Tibial nerve (tissue), 4 donors: ENCODE data around the gene TBC1D16. TPM values are rescaled to one million over a fixed set of nuclear protein-coding genes. Genes with fewer than 3 reads are reported as not detected.

Experiments
- DNase-seq, 2 donors: peaks; one replicate each; pipeline ENCODE4 v3.0.0-alpha.2; 2019; ENCODE audit warnings: low spot score in 2 of 2
- H3K27ac ChIP-seq, 4 donors: fragments of 200-600 bp; sonication (generic) in 3 of 4; one replicate each; pipeline ENCODE4 v1.5.1; 2017 to 2019; ENCODE audit warnings: mild to moderate bottlenecking in 1 of 4
- H3K27me3 ChIP-seq, 2 donors: fragments of 200-600 bp; sonication (generic) in 1 of 2; one replicate each; pipeline versions ENCODE4 v1.5.1 to v1.6.0; 2017 to 2019
- H3K36me3 ChIP-seq, 3 donors: fragments of 200-600 bp; sonication (generic); one replicate each; pipeline ENCODE4 v1.5.1; 2018 to 2019
- H3K4me1 ChIP-seq, 4 donors: fragments of 200-600 bp; sonication (generic) in 3 of 4; one replicate each; pipeline ENCODE4 v1.5.1; 2017 to 2019
- H3K4me3 ChIP-seq, 4 donors: fragments of 200-600 bp; sonication (generic) in 3 of 4; one replicate each; pipeline ENCODE4 v1.5.1; 2017 to 2019; ENCODE audit warnings: mild to moderate bottlenecking in 1 of 4, moderate library complexity in 1 of 4
- H3K9me3 ChIP-seq, 4 donors: fragments of 200-600 bp; sonication (generic) in 3 of 4; one replicate each; pipeline ENCODE4 v1.5.1; 2017 to 2019
- CTCF ChIP-seq, 5 experiments: fragments of 200-600 bp in 3 of 5; fragments of 450-650 bp in 2 of 5; sonication (generic) in 3 of 5; IDR thresholded peaks; one replicate each; pipeline ENCODE4 v1.5.1; 2016 to 2019; ENCODE audit warnings: antibody characterized with exemption in 5 of 5, mild to moderate bottlenecking in 3 of 5, moderate library complexity in 2 of 5
- EP300 ChIP-seq, 2 donors: sonication (generic); formaldehyde crosslinking; IDR thresholded peaks; one replicate each; pipeline ENCODE4 v1.6.1; 2017; ENCODE audit warnings: antibody characterized with exemption in 2 of 2, mild to moderate bottlenecking in 1 of 2
- POLR2A ChIP-seq, 2 donors: fragments of 450-650 bp; IDR thresholded peaks; one replicate each; pipeline ENCODE4 v1.6.1; 2017; ENCODE audit warnings: antibody characterized with exemption in 2 of 2, mild to moderate bottlenecking in 2 of 2, moderate library complexity in 2 of 2
- WGBS, 2 donors: methylation state at CpG; one replicate each; pipeline ENCODE4 v1.1.5; 2018; 5-methylcytosine and 5-hydroxymethylcytosine counted together
- total RNA-seq, 4 donors: library from RNA; depleted of rRNA; stranded (reverse); fragments of >200 nt; gene quantifications; one replicate each; pipeline ENCODE4 v1.1.0, GENCODE V29; 2016

Gene TBC1D16
- total RNA-seq, 4 donors from 2014 or later: 48.3 to 68.4 (median 58.1) TPM

DNA sequence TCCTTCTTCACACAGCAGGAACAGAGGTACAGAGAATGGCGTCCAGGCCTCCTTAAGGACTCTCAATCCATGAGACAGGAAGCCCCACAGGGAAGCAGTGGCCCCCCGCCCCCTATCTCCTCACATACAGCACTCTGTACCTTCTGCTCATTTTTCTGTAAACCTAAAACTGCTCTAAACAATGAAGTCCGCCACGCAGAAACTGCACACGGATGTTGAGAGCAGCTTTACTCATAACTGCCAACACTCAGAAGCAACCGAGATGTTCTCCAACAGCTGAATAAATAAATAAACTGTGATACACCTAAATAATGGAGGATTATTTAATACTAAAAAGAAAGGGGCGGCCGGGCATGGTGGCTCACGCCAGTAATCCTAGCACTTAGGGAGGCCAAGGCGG is 9.9 kb downstream of the TBC1D16 start:
- peak overlapping the region in 2 of 4 donors; percentile 38 to 71 for H3K27ac ChIP-seq
- H3K27me3 ChIP-seq: no peaks in the 10 kb centered on the region
- H3K4me3 ChIP-seq: no peak overlapping the region
- H3K4me1 ChIP-seq: peaks cover 0 to 76% (median 29%) of the 10 kb centered on the region in 4 donors
- no peak for DNase-seq
- WGBS, 2 donors: 71 to 80% methylated on average over 10 of the region's 10 CpGs
- H3K9me3 ChIP-seq: no peaks in the 10 kb centered on the region
- no peak for TF ChIP-seq EP300 (IDR thresholded peaks at IDR 0.05)
- TF ChIP-seq POLR2A (IDR thresholded peaks at IDR 0.05): no peak
- no peak for TF ChIP-seq CTCF (IDR thresholded peaks at IDR 0.05)
- peaks cover 0 to 3% (median 0%) of the 10 kb centered on the region in 3 donors for H3K36me3 ChIP-seq

DNA sequence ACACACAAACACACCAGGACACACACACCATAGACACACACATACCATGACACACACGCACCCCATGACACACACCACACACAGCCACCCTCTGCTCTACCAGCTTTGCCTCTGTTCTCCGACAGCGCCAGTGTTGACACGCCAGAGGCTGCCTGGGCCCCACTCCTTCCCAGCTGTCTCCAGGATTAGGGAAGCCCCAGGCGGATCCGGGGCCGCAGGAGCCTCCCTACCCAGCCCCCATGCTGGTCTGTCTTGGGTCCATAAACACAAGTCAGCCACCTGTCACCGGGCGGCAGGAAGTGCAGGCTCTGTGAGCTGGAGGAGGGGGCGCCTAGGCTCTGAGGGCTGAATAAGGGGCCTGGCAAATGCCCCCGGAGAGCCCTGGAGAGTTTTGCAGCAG is 10.5 kb downstream of the TBC1D16 start:
- H3K27ac ChIP-seq: peak overlapping the region in 1 of 4 donors; percentile 71
- peaks cover 0 to 70% (median 24%) of the 10 kb centered on the region in 4 donors for H3K4me1 ChIP-seq
- 58 to 90% methylated on average over 4 to 9 of the region's 11 CpGs for WGBS, 2 donors
- no peak for TF ChIP-seq EP300 (IDR thresholded peaks at IDR 0.05)
- no peak for TF ChIP-seq POLR2A (IDR thresholded peaks at IDR 0.05)
- no peak for TF ChIP-seq CTCF (IDR thresholded peaks at IDR 0.05)
- H3K36me3 ChIP-seq: peaks cover 0 to 3% (median 0%) of the 10 kb centered on the region in 3 donors
- no peak for DNase-seq
- no peak overlapping the region for H3K4me3 ChIP-seq
- no peaks in the 10 kb centered on the region for H3K27me3 ChIP-seq
- H3K9me3 ChIP-seq: no peaks in the 10 kb centered on the region

GRCh38 chr17:80024206-80024972 is 11.3 kb downstream of the TBC1D16 start:
- Histone ChIP-seq H3K27me3 (no peaks in the 10 kb centered on the region), H3K9me3 (no peaks in the 10 kb centered on the region), H3K4me3 (peak overlapping the region in 1 of 4 donors; percentile 27), H3K36me3 (peaks cover 0 to 3% (median 0%) of the 10 kb centered on the region in 3 donors), H3K27ac (peak overlapping the region; percentile 20 to 75 (median 40)), H3K4me1 (peaks cover 0 to 68% (median 16%) of the 10 kb centered on the region in 4 donors)
- WGBS, 2 donors: 67 to 75% methylated on average over 9 of the region's 10 CpGs
- DNase-seq: no peak
- TF ChIP-seq EP300 (IDR thresholded peaks at IDR 0.05) (no peak), POLR2A (IDR thresholded peaks at IDR 0.05) (no peak), CTCF (IDR thresholded peaks at IDR 0.05) (no peak)

GRCh38 chr17:80023481-80024205 is 12.0 kb downstream of the TBC1D16 start:
- peak overlapping the region; percentile 20 to 75 (median 40) for H3K27ac ChIP-seq
- 74 to 81% methylated on average over 31 to 35 of the region's 43 CpGs for WGBS, 2 donors
- peak overlapping the region in 1 of 4 donors; percentile 27 for H3K4me3 ChIP-seq
- TF ChIP-seq POLR2A (IDR thresholded peaks at IDR 0.05) (no peak), CTCF (IDR thresholded peaks at IDR 0.05) (no peak), EP300 (IDR thresholded peaks at IDR 0.05) (no peak)
- H3K27me3 ChIP-seq: no peaks in the 10 kb centered on the region
- no peaks in the 10 kb centered on the region for H3K9me3 ChIP-seq
- H3K36me3 ChIP-seq: peaks cover 0 to 3% (median 0%) of the 10 kb centered on the region in 3 donors
- no peak for DNase-seq
- H3K4me1 ChIP-seq: peaks cover 0 to 65% (median 12%) of the 10 kb centered on the region in 4 donors

DNA sequence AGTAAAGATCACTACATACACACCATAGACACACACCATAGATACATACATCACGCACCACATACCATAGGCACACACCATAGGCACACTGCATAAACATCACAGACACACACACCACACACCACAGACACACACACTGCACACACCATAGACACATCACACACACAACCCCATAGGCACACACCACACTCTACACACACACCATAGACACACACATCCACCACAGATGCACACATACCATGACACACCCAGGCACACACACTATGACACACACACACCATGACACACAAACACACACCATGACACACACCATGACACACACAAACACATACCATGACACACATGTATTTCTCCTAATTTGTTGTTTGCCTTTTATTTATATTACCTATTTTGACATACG is 14.1 kb downstream of the TBC1D16 start:
- Histone ChIP-seq H3K36me3 (peaks cover 0 to 3% (median 0%) of the 10 kb centered on the region in 3 donors), H3K9me3 (no peaks in the 10 kb centered on the region), H3K27ac (no peak overlapping the region), H3K4me1 (peaks cover 0 to 45% (median 4%) of the 10 kb centered on the region in 4 donors), H3K4me3 (no peak overlapping the region), H3K27me3 (no peaks in the 10 kb centered on the region)
- 95 to 96% methylated on average over 2 of the region's 2 CpGs for WGBS, 2 donors
- no peak for TF ChIP-seq CTCF (IDR thresholded peaks at IDR 0.05)
- no peak for TF ChIP-seq EP300 (IDR thresholded peaks at IDR 0.05)
- no peak for TF ChIP-seq POLR2A (IDR thresholded peaks at IDR 0.05)
- no peak for DNase-seq
